Activated naive CD8-positive, alpha-beta T cell treated with anti-CD3 and anti-CD28 coated beads, Interleukin-2, amount 50 U/mL, for 24 hours (primary cell): ENCODE measurements around the gene IRGC.
"Not testable (repeated sequence)": the region's sequence is repeated elsewhere in the genome, so short reads cannot be mapped to it uniquely, and the experiment has no call there.

ENCODE experiments used
- ATAC-seq: fragments of 150-1000 bp; cut with Tn5 transposase; one replicate; pipeline ENCODE4 v1.10.0; 2021
- DNase-seq: peaks from one replicate; pipeline ENCODE4 v3.0.0; 2021
- H3K27ac Mint-ChIP-seq: one replicate; pipeline ENCODE4 v1.8.0; 2021; ENCODE audit warnings: mild to moderate bottlenecking, mixed read lengths
- H3K27me3 Mint-ChIP-seq: one replicate; pipeline ENCODE4 v1.8.0; 2021; ENCODE audit warnings: mixed read lengths
- H3K36me3 Mint-ChIP-seq: one replicate; pipeline ENCODE4 v1.8.0; 2021; ENCODE audit warnings: low read depth, mixed read lengths
- H3K4me1 Mint-ChIP-seq: one replicate; pipeline ENCODE4 v1.8.0; 2021; ENCODE audit warnings: mixed read lengths
- H3K4me3 Mint-ChIP-seq: one replicate; pipeline ENCODE4 v1.8.0; 2021; ENCODE audit warnings: mild to moderate bottlenecking, moderate library complexity, mixed read lengths
- H3K9me3 Mint-ChIP-seq: one replicate; pipeline ENCODE4 v1.8.0; 2021; ENCODE audit warnings: mixed read lengths

The IRGC gene

DNA sequence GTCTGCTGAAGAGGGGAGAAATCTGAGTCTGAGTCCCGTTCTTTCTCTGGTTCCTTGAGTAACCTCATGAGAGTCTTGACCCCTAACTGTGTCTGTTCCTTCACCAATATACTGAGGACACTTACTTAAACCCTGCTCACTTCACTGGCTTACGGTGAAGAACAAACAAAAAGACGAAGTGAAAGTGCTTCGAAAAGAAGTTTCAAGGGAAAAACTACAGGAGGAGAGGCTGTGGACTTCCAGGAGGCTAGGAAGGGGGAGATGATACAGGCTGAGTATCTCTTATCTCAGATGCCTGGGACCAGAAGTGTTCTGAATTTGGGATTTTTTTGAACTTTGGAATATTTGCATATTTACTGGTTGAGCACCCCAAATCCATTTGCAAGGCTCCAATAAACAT, 32.8 kb downstream of the IRGC start:
- DNase-seq (no peak), ATAC-seq (no peak)
- Mint-ChIP-seq H3K27ac (peak overlapping the region; percentile 66), H3K9me3 (no peaks in the 10 kb centered on the region), H3K27me3 (no peaks in the 10 kb centered on the region), H3K4me1 (peaks cover 45% of the 10 kb centered on the region), H3K4me3 (no peak overlapping the region), H3K36me3 (peaks cover 55% of the 10 kb centered on the region)

DNA sequence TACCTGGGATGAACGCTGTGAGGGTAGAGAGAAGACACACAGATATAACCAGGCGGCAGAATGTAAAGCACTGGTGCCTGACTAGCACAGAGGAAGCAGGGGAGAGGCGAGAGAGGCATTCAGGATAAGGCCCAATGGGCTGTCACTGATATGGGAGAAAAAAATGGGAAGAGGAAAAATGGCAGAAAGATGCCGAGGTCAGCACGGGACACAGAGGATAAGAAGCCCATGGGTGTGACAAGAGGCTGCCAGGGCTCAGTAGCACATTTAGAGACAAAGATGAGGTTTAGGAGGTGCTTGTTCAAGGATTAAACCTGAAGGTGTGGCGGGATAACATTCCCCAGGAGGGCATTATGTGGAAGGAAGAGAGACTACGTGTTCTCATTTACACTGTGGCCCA, 33.3 kb downstream of the IRGC start:
- ATAC-seq = no peak
- DNase-seq = no peak
- Mint-ChIP-seq H3K27ac (peak overlapping the region; percentile 14), H3K4me3 (no peak overlapping the region), H3K36me3 (peaks cover 53% of the 10 kb centered on the region), H3K27me3 (no peaks in the 10 kb centered on the region), H3K4me1 (peaks cover 49% of the 10 kb centered on the region), H3K9me3 (no peaks in the 10 kb centered on the region)

DNA sequence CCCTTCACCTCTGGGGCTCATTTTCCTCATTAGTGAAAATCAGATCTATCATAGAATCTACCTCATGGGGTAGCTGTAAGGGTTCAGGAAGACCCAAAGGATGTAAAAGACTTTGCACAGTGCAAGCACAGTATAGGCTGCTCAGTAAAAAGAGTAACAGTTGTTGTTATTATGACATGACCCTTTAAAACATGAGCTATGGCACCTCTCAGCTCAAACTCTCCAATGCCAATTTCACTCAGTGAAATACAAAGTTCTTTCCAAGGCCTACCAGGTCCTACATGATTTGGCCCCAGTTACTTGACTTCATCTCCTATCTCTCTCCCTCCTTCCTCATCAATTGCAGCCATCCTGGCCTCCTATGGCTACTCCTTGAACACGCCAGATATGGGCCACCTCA, 34.0 kb downstream of the IRGC start:
- H3K9me3 Mint-ChIP-seq = no peaks in the 10 kb centered on the region
- H3K4me3 Mint-ChIP-seq = no peak overlapping the region
- peaks cover 4% of the 10 kb centered on the region for H3K27me3 Mint-ChIP-seq
- DNase-seq (no peak), ATAC-seq (no peak)
- peak overlapping the region; percentile 55 for H3K27ac Mint-ChIP-seq
- peaks cover 55% of the 10 kb centered on the region for H3K4me1 Mint-ChIP-seq
- H3K36me3 Mint-ChIP-seq = peaks cover 55% of the 10 kb centered on the region

DNA sequence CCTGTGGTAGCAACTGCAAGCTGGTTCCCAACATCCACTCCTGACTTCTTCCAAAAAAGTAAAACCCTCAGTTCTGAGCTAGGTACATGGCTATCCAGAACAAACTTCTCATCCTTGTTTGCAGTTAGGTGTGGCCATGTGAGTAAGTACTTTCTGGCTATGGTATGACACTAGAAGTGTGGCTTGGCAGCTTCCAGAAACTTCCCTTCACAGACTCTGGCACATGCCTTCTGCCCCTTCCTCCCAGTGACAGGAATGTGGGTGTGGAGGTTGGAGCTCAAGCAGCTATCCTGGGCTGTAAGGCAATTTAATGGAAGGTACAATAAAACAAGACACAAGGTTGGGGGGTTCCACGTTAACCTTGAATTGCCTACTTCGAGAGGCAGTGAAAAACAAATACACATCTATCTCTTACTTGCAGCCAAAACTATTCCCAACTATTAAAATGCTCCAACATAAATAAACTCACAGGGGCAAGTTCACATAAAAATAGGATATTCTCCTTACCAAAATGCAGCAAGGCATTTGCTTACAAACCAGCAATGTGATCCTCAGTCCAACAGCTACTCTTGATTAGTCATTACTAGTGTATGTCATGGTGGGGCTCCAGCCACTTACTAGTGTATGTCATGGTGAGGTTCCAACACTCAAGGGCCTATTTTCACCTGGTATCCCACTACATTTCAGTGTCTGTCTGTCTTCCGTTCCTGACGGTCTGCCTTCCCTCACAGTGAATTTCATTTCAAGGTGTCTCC, 35.8 kb downstream of the IRGC start:
- ATAC-seq (no peak), DNase-seq (no peak)
- H3K36me3 Mint-ChIP-seq = peaks cover 56% of the 10 kb centered on the region
- peak overlapping the region; percentile 53 for H3K27ac Mint-ChIP-seq
- H3K4me3 Mint-ChIP-seq = no peak overlapping the region
- peaks cover 9% of the 10 kb centered on the region for H3K27me3 Mint-ChIP-seq
- no peaks in the 10 kb centered on the region for H3K9me3 Mint-ChIP-seq
- peaks cover 64% of the 10 kb centered on the region for H3K4me1 Mint-ChIP-seq

DNA sequence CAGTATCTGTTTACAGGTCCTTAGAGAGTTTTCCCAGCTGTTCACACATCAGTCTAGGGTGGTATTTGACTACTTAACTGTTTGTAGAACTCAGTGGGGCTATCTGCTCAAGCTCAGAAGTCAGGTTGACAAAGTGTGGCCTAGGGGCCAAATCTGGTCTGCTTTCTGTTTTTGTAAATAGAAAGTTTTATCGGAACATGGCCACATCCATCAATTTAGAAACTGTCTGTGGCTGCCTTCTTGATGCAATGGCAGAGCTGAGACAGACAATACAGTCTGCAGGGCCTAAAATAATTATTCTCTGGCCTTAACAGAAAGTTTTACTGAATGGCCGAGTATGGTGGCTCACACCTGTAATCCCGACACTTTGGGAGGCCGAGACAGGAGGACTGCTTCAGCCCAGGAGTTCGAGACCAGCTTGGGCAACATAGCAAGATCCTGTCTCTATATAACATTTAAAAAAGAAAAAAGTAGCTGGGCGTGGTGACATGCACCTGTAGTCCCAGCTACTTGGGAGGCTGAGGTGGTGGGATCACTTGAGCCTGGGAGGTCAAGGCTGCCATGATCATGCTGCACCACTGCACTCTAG, 36.5 kb downstream of the IRGC start:
- ATAC-seq = no peak
- peaks cover 54% of the 10 kb centered on the region for H3K36me3 Mint-ChIP-seq

DNA sequence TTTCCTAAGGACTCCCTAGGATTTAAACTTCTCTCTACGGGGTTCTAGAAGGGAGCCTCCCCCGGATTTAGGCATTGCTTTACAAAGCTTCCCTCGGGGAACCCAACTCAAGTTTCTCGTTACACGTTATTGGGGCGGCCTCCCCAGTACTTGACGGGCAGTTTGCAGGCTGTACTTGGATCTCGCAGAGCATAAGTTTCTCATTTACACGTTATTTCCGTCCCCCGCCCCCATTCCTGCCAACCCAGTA, 38.3 kb downstream of the IRGC start:
- Mint-ChIP-seq H3K9me3 (no peaks in the 10 kb centered on the region), H3K4me3 (peak overlapping the region; percentile 99), H3K36me3 (peaks cover 48% of the 10 kb centered on the region), H3K27me3 (peaks cover 9% of the 10 kb centered on the region), H3K27ac (peak overlapping the region; percentile 100), H3K4me1 (peaks cover 75% of the 10 kb centered on the region)
- DNase-seq (no peak), ATAC-seq (no peak)

More for the DNA sequence above, 36.5 kb downstream of the IRGC start:
- DNase-seq = no peak
- Mint-ChIP-seq H3K27ac (peak overlapping the region; percentile 100), H3K4me1 (peaks cover 70% of the 10 kb centered on the region), H3K9me3 (no peaks in the 10 kb centered on the region), H3K27me3 (peaks cover 9% of the 10 kb centered on the region), H3K4me3 (peak overlapping the region; percentile 99)

DNA sequence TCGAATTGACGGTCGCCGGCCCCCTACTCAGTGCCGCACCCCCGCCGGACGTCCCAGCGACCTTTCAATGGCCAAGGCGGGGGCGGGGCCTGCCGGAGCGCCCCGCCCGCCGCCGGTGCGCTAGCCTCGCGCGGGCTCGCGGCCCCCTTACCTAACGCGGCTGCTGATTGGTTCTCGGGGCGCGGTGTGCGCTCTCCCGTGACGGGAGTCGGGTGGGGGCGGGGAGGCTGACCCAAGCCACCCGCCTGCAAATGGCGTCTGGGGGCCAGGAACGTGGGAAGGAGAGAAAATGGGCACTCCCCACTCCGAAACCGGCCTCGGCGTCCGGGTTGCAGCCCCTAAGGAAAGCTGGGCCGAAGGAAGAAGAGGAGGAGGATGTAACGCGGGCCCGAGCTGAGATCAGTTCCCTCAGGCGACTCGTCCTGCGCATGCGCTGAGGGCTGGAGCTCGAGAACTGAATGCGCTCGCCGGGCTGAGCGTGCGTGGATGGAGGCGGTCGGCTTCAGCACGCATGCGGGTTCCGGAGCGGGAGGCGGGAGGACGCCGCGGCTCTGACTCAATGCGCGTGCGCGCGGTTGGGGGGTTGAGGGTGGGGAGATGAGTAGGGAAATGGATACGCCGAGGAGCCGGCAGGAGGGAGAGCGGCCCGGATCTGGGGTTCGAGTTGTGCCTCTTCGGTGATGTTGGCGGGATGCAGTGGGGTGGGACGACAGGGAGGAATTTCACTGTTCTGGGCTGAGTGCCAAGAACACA, 38.8 kb downstream of the IRGC start, which contains the start of gene SMG9:
TSS of gene SMG9 (minus strand) at position 460 of the 753 bp plus-strand sequence. CDS start 4,221 bp downstream, outside the sequence.
- peak; percentile 78 for ATAC-seq
- H3K27ac Mint-ChIP-seq = peak within 1 kb of the TSS; percentile 100
- peak; percentile 99 for DNase-seq
- peaks cover 9% of the 10 kb centered on the region for H3K27me3 Mint-ChIP-seq
- H3K4me3 Mint-ChIP-seq = peak within 1 kb of the TSS; percentile 99
- no peaks in the 10 kb centered on the region for H3K9me3 Mint-ChIP-seq
- H3K4me1 Mint-ChIP-seq = peaks cover 78% of the 10 kb centered on the region
- peaks cover 47% of the 10 kb centered on the region for H3K36me3 Mint-ChIP-seq

DNA sequence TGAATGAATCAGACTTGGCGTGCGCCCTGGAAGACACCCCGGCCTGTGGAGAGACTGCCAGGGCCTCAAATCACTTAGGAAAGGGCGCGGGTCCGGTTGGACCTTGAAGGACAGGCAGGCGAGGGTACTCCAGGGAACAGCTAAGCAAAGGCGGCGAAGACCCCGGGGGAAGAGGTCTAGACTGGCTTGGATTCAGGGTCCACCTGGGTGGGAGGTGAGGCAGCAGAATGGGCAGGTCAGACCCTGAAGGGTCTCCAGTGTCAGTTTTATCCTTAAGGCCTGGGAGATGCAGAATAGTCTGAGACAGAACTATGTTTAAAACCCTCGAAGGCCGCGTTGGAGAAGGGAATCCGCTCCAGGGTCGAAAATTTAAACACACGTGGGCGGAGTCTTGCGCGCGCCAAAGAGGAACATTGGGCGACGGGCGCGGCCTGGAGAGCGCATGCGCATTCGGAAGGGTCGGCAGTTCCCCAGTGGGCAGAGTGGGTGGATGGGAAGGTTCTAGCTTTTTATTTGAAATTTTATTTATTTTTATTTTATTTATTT, 39.5 kb downstream of the IRGC start:
- DNase-seq (peak; percentile 87), ATAC-seq (no peak)
- peaks cover 41% of the 10 kb centered on the region for H3K36me3 Mint-ChIP-seq
- peaks cover 9% of the 10 kb centered on the region for H3K27me3 Mint-ChIP-seq
- H3K4me1 Mint-ChIP-seq = peaks cover 76% of the 10 kb centered on the region
- peak overlapping the region; percentile 99 for H3K4me3 Mint-ChIP-seq
- no peaks in the 10 kb centered on the region for H3K9me3 Mint-ChIP-seq
- H3K27ac Mint-ChIP-seq = peak overlapping the region; percentile 100

DNA sequence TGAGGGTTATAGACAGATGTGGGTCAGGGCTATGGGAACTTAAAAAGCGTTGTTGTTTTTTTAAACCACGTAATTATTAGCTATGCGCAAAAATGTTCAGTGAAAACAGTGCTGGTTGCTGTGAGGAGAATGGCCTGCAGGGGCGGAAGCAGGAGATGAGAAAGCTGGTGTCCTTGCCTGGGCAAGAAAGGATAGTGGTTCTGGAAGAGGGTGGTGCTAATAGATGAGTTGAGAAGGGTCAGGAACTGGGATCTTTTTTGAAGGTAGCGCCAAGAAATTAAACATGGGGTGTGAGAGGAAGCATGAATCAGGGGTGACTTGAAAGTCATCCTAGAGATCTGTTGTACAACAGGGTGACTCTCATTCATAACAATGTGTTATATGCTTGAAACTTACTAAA, 43.6 kb downstream of the IRGC start:
- DNase-seq = no peak
- H3K4me3 Mint-ChIP-seq = no peak overlapping the region
- no peak overlapping the region for H3K27ac Mint-ChIP-seq
- peaks cover 8% of the 10 kb centered on the region for H3K27me3 Mint-ChIP-seq
- no peaks in the 10 kb centered on the region for H3K9me3 Mint-ChIP-seq
- ATAC-seq = no peak
- H3K4me1 Mint-ChIP-seq = peaks cover 74% of the 10 kb centered on the region
- H3K36me3 Mint-ChIP-seq = peaks cover 30% of the 10 kb centered on the region

DNA sequence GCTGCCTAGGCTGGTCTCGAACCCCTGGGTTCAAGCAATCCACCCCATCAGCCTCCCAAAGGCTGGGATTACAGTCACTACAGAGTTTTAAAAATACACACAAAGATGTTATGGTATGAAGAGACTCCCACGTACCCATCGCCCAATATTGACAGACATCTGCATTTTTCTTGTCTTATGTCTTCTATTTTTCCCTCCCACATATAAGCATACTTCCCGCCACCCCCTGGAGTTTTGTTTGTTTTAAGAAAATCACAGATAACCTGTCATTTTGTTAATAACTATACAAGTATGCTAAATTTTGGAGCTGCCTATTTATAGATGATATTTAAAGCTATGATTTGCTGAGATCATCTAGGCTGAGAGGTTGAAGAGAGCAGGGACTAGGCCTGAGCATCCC, 45.1 kb downstream of the IRGC start:
- no peak overlapping the region for H3K4me3 Mint-ChIP-seq
- no peaks in the 10 kb centered on the region for H3K27me3 Mint-ChIP-seq
- H3K27ac Mint-ChIP-seq = no peak overlapping the region
- ATAC-seq (no peak), DNase-seq (no peak)
- peaks cover 29% of the 10 kb centered on the region for H3K36me3 Mint-ChIP-seq
- H3K4me1 Mint-ChIP-seq = peaks cover 75% of the 10 kb centered on the region
- H3K9me3 Mint-ChIP-seq = no peaks in the 10 kb centered on the region

DNA sequence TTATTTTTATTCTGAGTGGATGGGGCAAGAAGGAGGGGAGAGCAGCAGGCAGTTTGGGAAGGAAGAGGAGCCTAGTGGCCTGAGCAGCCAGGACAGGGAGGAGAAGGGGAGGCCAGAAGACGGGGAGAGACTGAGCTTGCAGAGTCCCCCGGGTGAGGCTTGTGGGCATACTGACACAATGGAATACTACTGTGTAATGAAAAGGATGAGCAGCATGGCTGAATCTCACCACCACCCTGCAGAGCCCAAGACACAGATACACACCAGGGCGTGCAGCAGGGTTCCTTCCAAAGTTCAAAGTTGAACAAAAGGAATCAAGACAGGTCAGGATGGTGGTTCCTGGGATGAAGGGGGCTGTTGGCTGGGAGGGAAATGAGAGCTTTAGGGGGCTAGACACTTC, 46.9 kb downstream of the IRGC start:
- Mint-ChIP-seq H3K9me3 (no peaks in the 10 kb centered on the region), H3K36me3 (peaks cover 34% of the 10 kb centered on the region), H3K4me3 (no peak overlapping the region), H3K4me1 (peaks cover 77% of the 10 kb centered on the region), H3K27me3 (no peaks in the 10 kb centered on the region), H3K27ac (peak overlapping the region; percentile 23)
- ATAC-seq (no peak), DNase-seq (no peak)

DNA sequence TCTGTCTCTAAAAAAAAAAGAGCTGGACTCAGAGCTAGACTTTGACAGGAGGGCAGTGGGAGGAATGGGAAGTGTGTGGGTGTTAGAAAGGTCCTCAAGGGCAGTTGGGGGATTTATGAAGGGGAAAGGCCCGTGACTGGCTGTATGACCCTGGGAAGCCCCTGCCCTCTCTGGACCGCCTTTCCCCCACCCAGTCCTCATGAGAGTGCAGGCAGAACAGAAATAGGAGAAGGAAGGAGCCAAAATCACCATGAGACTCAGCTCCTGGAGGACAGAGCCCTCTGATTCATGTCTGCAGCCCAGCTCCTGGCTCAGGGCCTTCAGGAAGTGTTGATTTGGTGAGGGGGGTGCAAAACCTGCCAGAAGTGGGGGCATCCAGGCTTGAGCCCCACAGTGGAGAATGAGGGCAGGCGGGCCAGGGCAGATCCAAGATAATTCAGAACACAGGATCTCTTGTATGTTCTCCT, 47.6 kb downstream of the IRGC start:
- Mint-ChIP-seq H3K27ac (peak overlapping the region; percentile 77), H3K4me3 (peak overlapping the region; percentile 36), H3K9me3 (no peaks in the 10 kb centered on the region), H3K36me3 (peaks cover 38% of the 10 kb centered on the region), H3K27me3 (no peaks in the 10 kb centered on the region), H3K4me1 (peaks cover 78% of the 10 kb centered on the region)
- peak; percentile 53 for DNase-seq
- peak; percentile 17 for ATAC-seq

DNA sequence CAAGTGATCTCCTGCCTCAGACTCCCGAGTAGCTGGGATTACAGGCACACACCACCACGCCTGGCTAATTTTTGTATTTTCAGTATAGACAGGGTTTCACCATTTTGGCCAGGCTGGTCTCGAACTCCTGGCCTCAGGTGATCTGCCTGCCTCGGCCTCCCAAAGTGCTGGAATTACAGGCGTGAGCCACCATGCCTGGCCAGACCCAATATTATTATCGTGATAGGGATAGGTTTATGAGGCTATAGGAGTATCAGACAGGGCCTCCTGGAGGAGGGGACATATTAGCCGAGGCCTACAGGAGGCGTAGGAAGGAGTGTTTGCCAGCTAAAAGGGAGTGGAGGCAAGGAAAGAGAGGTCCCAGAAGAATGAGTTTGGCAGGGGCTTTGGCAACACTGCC, 48.8 kb downstream of the IRGC start:
- H3K9me3 Mint-ChIP-seq, DNase-seq, H3K27me3 Mint-ChIP-seq, ATAC-seq: not testable (repeated sequence)
- H3K27ac Mint-ChIP-seq = peak overlapping the region; percentile 87
- peak overlapping the region; percentile 61 for H3K4me3 Mint-ChIP-seq
- H3K36me3 Mint-ChIP-seq = peaks cover 48% of the 10 kb centered on the region
- peaks cover 75% of the 10 kb centered on the region for H3K4me1 Mint-ChIP-seq

DNA sequence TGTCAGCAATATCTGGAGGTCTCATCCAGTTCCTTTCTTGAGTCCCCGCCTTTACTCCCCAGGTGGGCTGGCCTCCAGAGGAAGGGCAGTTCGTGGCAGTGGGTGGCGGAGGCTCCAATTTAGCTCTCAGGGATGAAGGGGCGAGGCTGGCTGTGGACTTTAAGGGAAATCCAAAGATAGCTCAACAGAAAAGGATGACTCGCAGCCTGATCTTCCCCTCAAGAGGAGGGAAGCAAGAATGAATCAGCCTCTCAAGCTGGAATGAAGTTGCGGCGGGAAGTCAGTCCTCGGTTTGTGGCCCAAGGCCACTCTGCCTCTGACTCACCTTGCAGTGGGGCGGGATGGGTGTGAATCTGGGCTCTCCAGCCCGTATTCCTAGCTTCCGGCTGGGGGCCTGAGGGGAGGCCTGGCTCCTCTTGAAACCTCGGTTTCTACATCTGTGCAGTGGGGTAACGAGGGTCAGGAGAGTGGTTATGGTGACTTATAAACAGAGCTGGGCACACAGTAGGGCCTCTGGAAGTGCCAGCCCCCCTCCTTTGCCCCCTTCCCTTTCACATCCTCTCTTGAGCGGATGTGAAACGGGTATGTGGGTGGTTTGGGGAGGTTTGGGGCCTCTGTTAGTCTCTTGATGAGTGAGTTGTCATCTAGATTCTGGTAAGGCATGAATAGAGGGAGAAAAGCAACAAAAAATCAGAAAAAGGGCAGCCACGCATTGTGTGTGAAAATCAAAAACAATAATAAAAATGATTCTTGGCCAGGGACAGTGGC, 49.4 kb downstream of the IRGC start:
- H3K27ac Mint-ChIP-seq = peak overlapping the region; percentile 87
- ATAC-seq (peak; percentile 85), DNase-seq (peak; percentile 83)
- H3K36me3 Mint-ChIP-seq = peaks cover 52% of the 10 kb centered on the region
- no peaks in the 10 kb centered on the region for H3K9me3 Mint-ChIP-seq
- H3K27me3 Mint-ChIP-seq = no peaks in the 10 kb centered on the region
- peaks cover 74% of the 10 kb centered on the region for H3K4me1 Mint-ChIP-seq
- peak overlapping the region; percentile 61 for H3K4me3 Mint-ChIP-seq
